Measurements from ENCODE around the gene SMG9. TPM values are rescaled to one million over a fixed set of nuclear protein-coding genes. Genes with fewer than 3 reads are reported as not detected.

SMG9 gene
- 10 to 100 TPM; 39.9 to 67.8 (median 46.7) TPM for polyA plus RNA-seq (ENCODE audit: insufficient read length in 4 of 4)

GRCh38 chr19:43754503-43755255, at the start of gene SMG9:
Gene SMG9 (minus strand): TSS chr19:43754962. CDS start chr19:43750741, 4,221 bp downstream.
- DNase-seq (ENCODE audit: low read depth in 4 of 4, low spot score in 3 of 4): peak; percentile 95 to 98 (median 96)

- no peak for DNase-seq (ENCODE audit: low read depth in 4 of 4, low spot score in 3 of 4)
Measured at GRCh38 chr19:43804432-43804831, 49.7 kb upstream of the SMG9 start.

GRCh38 chr19:43802216-43802951, 47.6 kb upstream of the SMG9 start, which contains the start of gene LYPD5:
Gene LYPD5 (minus strand): TSS chr19:43802447. CDS start chr19:43802380, 67 bp downstream.
- DNase-seq (ENCODE audit: low read depth in 4 of 4, low spot score in 3 of 4): no peak

GRCh38 chr19:43799502-43800142, 44.9 kb upstream of the SMG9 start:
- no peak for DNase-seq (ENCODE audit: low read depth in 4 of 4, low spot score in 3 of 4)

GRCh38 chr19:43798546-43799409, 44.0 kb upstream of the SMG9 start:
- no peak for DNase-seq (ENCODE audit: low read depth in 4 of 4, low spot score in 3 of 4)

GRCh38 chr19:43798026-43798545, 43.3 kb upstream of the SMG9 start:
- no peak for DNase-seq (ENCODE audit: low read depth in 4 of 4, low spot score in 3 of 4)

GRCh38 chr19:43797556-43797955, 42.8 kb upstream of the SMG9 start:
- no peak for DNase-seq (ENCODE audit: low read depth in 4 of 4, low spot score in 3 of 4)

GRCh38 chr19:43797118-43797517, 42.4 kb upstream of the SMG9 start:
- no peak for DNase-seq (ENCODE audit: low read depth in 4 of 4, low spot score in 3 of 4)

- DNase-seq (ENCODE audit: low read depth in 4 of 4, low spot score in 3 of 4): no peak
Measured at GRCh38 chr19:43790587-43790986, 35.8 kb upstream of the SMG9 start.

- DNase-seq (ENCODE audit: low read depth in 4 of 4, low spot score in 3 of 4): no peak
Measured at GRCh38 chr19:43789029-43789428, 34.3 kb upstream of the SMG9 start.

- DNase-seq (ENCODE audit: low read depth in 4 of 4, low spot score in 3 of 4): no peak
Measured at GRCh38 chr19:43786665-43787064, 31.9 kb upstream of the SMG9 start.

- peak in 1 of 4 donors; percentile 18 for DNase-seq (ENCODE audit: low read depth in 4 of 4, low spot score in 3 of 4)
Measured at GRCh38 chr19:43784981-43785808, 30.4 kb upstream of the SMG9 start.

GRCh38 chr19:43784241-43784980, 29.6 kb upstream of the SMG9 start:
- DNase-seq (ENCODE audit: low read depth in 4 of 4, low spot score in 3 of 4): no peak

GRCh38 chr19:43783636-43784035, 28.9 kb upstream of the SMG9 start:
- no peak for DNase-seq (ENCODE audit: low read depth in 4 of 4, low spot score in 3 of 4)

- DNase-seq (ENCODE audit: low read depth in 4 of 4, low spot score in 3 of 4): no peak
Measured at GRCh38 chr19:43782689-43783231, 28.0 kb upstream of the SMG9 start.

- no peak for DNase-seq (ENCODE audit: low read depth in 4 of 4, low spot score in 3 of 4)
Measured at GRCh38 chr19:43782311-43782660, 27.5 kb upstream of the SMG9 start.

- no peak for DNase-seq (ENCODE audit: low read depth in 4 of 4, low spot score in 3 of 4)
Measured at GRCh38 chr19:43781630-43782310, 27.0 kb upstream of the SMG9 start.
